Stimulated activated naive CD8-positive, alpha-beta T cell treated with anti-CD3 and anti-CD28 coated beads, Interleukin-15, Interleukin-2, amounts not matched to agents 100 U/mL and 50 U/mL, for 24 hours (primary cell): ENCODE results near the gene PCIF1.
A peak's percentile ranks its signal among the peaks of the same experiment; 100 is the strongest.
"Not testable (repeated sequence)": the region's sequence is repeated elsewhere in the genome, so short reads cannot be mapped to it uniquely, and the experiment has no call there.

ENCODE experiments used
- ATAC-seq: fragments of 150-1000 bp; cut with Tn5 transposase; one replicate; pipeline ENCODE4 v1.10.0; 2021
- DNase-seq: peaks from one replicate; pipeline ENCODE4 v3.0.0; 2021

PCIF1 gene

DNA sequence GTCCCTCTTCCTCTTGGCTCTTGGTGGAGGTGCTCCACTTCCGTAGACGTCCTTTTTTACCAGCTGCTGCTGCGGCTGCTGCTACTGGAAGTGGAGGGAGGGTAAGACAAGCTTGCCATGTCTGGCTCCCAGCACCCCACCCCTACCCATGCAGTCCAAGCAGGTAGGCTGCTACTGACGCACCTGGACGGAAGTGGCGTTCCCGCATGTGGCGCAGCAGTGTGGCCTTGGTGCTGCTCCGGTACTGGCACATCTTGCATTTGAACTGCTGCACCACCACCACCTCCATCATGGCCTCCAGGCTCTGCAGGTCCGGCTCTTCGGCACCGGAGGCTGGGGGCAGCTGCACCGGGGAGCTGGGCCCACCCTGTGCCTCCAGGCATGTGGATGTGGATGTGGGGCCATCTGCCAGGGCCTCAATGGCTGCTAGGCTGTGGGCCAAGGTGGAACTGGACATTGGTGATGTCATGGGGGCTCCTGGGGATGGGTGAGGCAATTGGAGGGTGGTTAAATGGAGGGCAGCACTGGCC is 33.1 kb downstream of the PCIF1 start:
- DNase-seq: no peak
- no peak for ATAC-seq

DNA sequence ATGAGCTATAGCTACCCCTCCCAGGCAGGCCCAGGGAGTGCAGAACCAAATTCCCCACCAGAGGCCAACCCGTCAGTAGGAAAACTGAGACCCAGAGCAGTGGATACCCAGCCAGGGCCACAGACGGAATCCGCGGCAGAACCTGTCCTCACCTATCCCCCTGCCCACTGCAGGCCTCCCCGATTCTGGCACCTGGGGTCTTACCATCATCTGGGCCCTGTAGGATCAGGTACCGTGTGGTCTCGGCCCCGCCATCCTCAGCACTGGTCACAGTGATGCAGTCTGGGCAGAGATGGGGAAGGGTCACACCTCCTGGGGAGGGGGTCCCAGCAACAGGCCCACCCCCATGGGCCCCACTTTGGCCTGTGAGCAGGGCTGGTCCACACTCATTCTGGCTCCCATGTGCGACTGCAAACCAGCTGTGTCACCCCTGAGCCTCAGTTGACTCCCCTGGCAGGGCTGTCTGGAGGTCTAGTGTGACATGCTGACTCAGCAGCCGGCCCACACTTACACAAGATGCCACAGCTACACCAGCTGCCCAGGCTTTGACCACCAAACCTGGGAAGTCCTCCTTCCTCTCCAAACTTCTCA is 33.7 kb downstream of the PCIF1 start:
- DNase-seq (no peak), ATAC-seq (no peak)

DNA sequence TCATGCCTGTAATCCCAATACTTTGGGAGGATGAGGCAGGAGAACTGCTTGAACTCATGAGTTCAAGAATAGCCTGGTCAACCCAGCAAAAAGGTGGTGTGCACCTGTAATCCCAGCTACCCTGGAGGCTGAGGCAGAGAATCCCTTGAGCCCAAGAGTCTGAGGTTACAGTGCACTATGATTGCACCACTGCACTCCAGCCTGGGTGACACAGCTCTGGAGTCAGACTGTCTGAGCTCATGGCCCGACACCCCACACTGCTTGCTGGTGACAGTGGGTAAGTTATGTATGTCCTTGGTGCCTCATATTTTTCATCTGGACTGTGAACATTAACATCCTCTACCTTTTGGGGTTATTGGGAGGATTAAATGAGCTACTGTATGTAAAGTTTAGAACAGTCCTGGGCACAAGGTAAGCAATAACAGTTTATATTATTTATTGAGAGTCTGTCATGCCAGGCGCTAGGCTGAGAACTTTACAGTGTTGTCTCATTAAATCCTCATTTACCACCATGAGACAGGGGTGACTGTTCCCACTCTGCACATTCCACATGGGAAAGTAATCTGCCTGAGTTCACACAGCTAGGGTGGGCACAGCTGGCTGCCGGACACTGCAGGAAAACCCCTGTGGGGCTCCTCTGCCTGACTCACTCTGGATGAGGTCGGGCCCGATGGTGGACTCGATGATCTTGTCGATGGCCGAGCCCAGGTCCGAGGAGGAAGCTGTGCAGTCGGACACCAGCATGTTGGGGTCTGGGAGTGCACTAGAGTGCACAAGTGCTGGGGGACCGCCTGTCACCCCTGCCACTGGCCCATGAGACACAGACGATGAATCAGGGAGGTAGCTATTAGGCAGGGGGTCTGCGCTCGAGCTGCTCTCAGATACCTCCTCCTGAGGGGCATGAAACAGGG is 34.6 kb downstream of the PCIF1 start:
- DNase-seq: no peak
- no peak for ATAC-seq

DNA sequence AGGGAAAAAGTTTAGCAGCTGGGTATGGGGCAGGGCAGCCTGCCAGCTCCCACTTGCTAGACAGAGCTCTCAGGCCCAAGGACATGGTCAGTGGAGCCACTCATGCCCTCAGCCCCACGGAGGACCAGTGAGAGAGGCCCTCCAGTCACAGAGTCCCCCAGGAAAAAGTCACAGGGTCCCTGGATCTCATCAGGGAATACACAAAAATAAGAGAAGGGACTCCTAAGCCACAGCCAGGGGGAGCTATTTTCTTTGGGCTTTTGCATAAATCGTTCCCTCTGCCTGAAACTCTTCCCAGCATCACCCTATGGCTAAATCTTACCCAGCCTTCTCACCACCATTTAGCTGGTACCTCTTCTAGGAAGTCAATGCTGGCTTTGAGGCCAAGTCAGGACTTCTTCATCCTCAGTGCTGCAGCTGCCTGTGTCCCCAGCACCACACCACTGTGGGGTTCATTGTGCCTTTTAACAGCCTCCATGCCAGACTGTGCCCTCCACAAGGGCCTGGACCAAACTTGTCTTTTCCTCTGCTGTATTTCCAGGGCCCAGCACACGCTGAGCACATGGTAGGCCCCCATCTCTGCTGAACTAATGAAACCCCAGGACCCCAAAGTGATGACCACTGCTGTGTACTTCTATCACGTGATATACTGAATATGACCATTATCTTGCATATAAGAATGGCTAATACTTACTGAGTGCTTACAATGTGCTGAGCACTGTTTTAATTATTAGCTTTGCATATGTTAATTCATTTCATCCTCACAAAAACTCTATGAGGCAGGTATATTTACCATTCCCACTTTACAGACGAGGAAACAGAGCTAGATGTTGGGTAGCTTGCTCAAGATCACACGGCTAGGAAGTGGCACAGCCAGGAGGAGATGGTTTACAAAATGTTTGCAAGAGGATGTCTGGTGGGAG is 35.5 kb downstream of the PCIF1 start:
- no peak for DNase-seq
- ATAC-seq: no peak

DNA sequence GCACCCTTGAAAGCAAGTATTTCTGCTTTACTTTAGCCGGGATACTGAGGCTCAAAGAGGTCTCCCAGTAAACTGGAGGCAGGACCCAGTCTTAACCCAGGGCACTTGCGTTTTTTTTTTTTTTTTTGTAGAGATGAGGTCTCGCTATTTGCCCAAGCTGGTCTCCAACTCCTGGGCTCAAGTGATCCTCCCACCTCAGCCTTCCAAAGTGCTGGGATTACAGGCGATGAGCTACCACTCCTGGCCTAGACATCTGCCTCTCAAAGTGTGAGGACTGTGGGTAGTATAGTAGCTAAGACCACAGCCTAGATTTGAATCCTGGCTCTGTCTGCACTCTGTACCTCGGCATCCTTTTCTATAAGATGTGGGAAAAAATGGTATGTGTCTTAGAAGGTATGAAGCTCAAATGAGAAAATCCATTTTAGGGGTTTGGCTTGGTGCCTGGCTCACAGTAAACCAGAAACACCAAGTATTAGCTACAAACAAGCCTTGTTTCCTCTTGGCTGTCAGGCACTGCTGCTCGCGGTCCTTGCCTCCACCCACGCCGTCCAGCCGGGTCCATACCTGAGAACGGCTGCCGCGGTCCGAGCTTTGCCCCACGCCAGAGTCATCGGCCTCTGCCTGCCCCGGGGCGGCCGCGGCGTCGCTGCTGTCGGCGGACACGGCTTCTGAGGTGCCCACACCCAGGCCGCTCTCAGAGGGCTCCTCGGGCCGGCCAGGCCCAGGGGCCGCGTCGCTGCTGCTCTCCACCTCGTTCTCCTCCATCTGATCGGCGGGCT is 36.4 kb downstream of the PCIF1 start:
- DNase-seq (peak; percentile 44), ATAC-seq (no peak)

DNA sequence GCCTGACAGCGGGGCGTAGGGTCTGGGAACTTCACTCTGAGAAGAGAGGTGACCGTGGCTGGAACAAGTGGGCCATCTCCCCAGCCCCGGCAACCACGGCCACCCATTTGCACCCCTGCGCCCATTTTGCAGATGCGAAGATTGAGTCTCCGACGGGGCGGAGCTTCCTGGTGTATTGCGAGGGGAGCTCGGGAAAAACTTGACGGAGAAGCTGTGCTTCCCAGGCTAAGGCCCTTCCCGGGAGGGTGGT is 36.9 kb downstream of the PCIF1 start:
- peak; percentile 10 for ATAC-seq
- DNase-seq: no peak

DNA sequence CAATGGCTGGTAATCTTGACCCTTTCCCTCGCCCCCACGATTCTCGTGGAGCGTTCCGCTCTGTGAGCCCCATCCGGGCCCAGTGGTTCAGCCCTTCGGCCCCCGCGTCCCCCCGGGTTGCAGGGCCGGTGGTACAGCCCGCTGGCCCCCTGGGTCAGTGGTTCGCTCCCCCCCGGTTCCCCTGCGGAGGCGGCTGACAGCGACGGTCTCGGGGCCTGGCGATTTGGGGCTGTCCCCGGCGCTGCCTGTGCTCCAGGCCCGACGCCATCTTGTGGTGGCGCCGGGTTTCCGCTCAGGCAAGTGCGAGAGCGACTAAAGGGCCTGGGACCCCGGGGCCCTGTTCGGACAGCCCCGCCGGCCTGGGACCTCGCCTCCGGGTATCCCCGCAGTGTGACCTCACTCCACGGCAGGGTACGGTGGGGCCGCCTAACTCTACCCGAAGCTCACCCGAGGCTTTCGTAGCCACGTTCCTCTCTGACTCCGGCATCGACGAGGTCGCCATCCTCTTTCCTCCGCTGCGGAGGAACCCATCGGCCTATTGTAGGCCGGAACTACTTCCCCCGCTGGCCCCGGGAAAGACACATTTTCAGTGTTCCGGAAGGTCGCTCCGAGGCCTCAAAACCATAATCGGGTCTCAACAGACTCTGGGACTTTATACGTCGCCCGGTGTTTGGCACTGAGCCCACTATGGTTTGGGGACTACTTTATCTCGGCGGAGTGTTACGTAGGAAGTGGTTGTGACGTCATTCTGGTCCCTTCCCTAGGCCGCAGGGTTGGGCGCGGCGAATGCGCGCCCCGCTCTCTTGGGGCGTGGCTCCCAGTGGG is 37.4 kb downstream of the PCIF1 start, which contains the start of gene ZNF335:
Gene ZNF335 (minus strand): TSS at position 529 of the 825 bp plus-strand sequence. CDS start 793 bp downstream, outside the sequence.
- ATAC-seq: peak; percentile 87
- DNase-seq: peak; percentile 96

DNA sequence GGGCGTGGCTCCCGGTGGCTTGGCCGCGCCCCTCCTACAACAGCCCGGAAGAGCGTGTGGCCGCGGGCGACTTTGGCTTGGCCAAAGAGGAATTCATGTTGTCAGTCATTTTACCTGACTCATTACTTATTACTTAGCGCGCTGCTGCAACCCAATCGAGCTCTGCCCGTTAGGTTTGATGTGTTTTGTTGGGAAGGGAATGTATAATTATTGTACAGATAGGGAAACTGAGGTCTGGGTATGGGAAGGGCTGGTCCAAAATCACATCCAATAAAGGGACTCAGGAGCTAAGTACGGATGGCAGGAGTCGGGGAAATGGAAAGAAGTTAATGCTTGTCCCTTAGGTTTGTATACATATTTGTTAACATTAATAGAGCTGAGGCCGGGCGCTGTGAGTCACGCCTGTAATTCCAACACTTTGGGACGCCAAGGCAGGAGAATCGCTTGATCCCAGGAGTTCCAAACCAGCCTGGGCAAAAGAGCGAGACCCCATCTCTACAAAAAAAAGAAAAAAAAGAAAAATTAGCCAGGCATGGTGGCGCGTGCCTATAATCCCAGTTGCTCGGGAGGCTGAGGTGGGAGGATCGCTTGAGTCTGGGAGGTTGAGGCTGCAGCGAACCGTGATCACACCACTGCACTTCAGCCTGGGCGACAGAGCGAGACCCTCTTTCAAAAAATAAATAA is 38.2 kb downstream of the PCIF1 start:
- DNase-seq: no peak

DNA sequence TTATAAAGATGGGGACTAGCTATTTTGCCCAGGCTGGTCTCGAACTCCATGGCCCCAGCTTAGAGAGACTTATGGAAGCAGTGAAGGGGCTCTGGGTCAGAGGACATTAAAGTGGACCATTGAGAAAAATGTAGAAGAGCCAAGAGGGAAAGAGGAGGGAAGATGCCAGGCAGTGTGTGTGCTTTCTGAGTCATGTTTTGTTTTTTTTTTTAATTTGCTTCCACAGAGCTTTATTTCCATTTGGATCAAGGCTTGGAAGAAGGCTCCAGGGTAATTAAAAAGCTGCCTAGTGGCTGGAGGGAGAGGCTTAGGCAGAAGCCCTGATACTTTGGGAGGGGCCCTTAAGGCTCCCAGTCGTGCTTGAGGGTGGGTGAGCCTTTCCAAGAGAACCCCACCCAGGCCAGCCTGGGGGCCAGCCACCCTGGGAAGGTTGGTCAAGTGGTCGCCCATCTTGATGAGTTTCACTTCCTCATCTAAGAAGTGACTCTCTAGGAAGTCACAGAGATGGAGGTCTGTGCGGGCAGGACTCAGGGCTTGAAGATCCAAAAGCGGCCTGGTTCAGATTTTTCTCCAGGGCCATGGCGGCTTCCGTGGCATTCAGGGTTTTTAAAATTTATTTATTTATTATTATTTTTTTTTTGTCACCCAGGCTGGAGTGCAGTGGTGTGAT is 40.5 kb downstream of the PCIF1 start:
- DNase-seq: no peak
- ATAC-seq: no peak

More for the DNA sequence above, 38.2 kb downstream of the PCIF1 start:
- ATAC-seq: no peak

DNA sequence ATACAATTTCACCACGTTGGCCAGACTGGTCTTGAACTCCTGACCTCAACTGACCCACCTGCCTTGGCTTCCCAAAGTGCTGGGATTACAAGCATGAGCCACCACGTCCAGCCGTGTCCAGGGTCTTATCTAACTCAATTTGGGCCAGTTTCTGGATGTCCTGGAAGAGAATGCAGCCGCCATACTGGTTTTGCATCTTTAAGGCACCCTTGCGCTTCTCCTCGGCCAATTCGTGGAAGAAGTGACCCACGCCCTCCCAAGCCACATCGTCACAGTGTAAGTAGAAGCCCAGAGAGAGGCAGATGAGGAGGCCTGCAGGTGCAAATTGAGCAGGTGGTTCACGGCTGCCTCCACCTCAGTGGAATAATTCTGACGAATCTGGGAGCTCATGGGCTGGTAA is 41.2 kb downstream of the PCIF1 start:
- no peak for DNase-seq
- ATAC-seq: no peak

DNA sequence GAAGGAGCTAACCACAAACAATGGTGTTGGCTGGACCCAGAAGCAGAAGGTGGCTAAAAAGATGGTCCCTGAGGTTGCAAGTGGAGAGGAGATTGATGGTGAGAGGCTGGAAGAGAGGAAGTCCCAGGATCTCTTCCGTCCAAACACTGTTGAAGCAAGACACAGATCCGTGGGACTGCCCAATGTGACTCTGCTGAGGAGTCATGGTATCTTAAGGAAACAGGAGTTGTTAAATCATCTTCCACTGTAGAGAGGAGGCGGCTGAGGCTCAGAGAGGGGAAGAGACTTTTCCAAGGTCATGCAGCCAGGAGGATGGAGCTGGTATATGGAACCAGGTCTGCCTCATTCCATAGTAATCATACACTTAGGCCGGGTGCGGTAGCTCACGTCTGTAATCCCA is 41.6 kb downstream of the PCIF1 start:
- no peak for ATAC-seq
- DNase-seq: no peak

DNA sequence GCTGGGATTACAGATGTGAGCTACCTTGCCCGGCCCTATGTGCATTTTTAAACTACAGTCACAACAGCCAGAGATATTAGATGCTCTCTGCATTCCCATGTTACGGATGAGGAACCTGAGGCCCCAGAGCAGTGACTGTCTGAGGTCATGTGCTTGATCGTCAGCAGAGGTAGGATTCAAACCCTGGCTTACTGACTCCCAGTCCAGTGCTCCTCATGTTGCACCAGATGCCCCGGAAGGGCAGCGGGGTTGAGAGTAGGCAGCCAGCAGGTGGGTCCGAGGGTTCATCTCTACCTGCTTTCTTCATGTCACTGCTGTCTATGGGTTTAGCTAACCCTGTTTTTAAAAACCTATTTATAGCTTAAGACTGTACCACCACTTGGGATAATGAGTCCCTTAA is 46.8 kb downstream of the PCIF1 start:
- no peak for ATAC-seq
- DNase-seq: no peak

DNA sequence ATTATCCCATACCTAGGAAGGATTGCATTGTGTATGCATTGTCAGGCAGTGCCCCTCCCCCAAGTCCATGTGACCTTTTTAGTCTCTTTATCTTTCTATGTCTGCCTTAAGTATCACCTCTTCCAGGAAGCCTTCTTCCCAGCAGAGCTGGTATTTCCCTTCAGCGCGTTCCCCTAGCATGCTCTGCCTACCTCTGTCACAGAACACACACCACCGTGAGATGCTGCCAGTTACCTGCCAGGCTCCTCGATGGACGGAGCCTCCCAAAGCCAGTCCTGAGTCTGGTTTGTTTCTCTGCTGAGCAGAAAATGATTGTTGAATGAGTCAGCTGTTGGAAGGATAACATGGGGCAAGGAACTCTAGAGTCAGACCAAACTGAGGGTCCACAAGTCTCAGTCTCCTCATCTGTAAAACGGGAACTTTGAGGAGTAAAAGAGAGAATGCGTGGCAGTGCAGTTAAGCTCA is 48.8 kb downstream of the PCIF1 start:
- no peak for ATAC-seq
- no peak for DNase-seq

DNA sequence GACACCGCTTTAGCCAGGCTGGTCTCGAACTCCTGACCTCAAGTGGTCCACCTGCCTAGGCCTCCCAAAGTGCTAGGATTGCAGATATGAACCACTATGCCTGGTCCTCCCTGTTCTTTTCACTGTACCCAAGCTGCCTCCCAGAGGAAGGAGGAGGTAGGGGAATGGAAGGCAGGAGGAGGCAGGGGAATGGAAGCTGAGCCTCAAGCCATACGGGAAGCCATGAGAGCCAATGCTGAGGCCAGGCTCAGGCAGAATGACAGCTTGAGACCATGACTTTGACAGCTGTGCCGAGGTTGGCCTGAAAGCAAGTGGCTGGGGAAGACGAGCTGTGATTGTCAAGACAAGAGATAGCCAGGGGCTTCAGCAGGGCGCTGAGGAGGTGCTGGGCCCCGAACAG is 51.1 kb downstream of the PCIF1 start:
- no peak for ATAC-seq

DNA sequence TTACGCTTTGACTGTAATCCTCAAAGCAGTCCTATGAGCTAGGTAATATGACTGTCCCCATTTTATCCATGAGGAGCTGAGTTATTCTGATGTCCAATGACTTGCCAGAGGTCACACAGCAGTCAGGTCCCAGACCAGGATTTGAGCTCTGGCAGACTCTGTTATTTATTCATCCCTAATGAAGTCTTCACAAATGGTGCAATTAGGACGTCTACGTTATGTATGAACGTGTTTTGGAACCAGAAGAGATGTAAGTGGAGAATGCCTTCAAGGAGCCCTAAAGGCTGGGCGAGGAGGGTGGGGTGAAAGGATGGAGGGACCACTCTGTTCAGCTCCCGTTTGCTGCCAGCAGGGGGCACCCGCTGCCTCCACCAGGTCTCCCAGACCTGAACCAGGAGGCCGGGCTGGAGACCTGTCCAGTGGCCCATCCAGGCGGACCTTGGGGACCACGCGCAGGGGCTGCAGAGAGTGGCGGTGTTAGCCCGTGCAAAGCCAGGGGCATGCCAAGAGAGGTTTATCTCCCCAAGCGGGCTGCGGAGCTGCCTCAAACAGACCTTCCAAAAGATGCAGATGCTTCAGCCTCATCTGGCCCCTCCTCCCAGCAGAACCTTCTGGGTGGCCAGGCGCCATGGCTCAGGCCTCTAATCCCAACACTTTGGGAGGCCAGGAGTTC is 52.8 kb downstream of the PCIF1 start:
- peak; percentile 87 for DNase-seq
- ATAC-seq: peak; percentile 95

More for the DNA sequence above, 51.1 kb downstream of the PCIF1 start:
- DNase-seq: no peak

DNA sequence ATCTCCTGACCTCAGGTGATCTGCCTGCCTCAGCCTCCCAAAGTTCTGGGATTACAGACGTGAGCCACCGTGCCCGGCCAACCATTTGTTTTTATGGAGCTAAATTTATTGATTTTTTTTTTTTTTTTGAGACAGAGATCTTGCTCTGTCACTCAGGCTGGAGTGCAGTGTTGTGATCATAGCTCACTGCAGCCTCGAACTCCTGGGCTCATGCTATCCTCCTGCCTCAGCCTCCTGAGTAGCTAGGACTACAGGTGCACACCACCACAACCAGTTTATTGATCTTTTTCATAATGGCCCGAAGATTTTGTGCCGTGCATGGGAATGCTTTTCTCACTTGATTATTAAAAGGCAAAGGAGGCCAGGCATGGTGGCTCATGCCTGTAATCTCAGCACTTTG is 54.3 kb downstream of the PCIF1 start:
- DNase-seq, ATAC-seq: not testable (repeated sequence)

DNA sequence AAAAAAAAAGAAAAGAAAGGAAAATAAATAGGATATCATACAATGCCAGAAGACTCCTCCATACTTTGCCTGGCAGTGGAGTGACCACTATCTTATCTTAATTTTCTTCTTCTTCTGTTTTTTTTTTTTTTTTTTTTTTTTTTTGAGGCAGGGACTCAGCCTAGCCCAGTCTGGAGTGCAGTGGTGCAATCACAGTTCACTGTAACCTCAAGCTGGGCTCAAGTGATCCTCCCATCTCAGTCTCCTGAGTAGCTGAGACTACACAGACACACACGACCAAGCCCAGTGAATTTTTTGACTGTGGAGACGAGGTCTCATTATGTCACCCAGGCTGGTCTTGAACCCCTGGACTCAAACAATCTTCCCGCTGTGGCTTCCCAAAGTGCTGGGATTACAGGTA is 57.1 kb downstream of the PCIF1 start:
- ATAC-seq (no peak), DNase-seq (no peak)

DNA sequence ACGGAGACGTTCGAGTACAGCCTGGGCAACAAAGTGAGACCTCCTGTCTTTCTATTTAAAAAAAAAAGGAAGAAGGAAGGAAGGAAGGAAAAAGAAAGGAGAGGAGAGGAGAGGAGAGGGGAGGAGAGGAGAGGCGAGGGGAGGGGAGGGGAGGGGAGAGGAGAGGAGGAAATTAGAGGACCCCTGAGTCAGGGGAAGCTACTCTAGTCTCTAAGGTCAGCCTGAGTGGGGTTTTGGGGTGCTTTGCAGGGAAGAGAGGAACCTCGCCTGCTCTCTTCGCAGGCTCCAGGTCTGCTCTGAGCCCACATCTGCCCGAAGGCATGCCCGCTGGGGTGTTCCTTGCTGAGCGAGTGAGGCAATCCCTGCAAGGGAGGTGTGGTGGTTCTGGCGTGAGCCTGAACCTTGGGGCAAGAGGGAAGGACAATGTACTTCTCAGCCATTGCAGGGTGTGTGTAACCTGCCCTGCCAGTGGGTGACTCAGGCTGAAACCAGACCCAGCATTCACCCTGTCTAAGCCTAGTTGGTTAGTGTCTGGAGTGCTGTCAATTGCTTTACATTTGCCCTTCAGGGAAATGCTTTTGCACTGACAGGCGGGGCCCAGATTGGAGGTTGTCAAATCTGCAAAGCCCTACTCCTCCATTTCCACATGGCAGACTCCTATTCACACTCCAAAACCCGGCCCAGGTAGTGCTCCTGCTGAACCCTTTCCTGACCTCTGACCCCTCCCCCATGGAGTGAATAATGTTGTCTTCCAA is 58.9 kb downstream of the PCIF1 start:
- DNase-seq: no peak
- no peak for ATAC-seq
